Left cardiac atrium (tissue), 4 donors: Measurements from ENCODE around the gene GLIPR2. TPM values are rescaled to one million over a fixed set of nuclear protein-coding genes. Genes with fewer than 3 reads are reported as not detected.

Experiments used
- ATAC-seq, 2 donors: fragments of 200-7000 bp; cut with Tn5 transposase; one replicate each; pipeline ENCODE4 v1.9.1; 2020; ENCODE audit warnings: mild to moderate bottlenecking in 2 of 2, moderate library complexity in 2 of 2
- DNase-seq: peaks from one replicate; pipeline ENCODE4 v3.0.0-alpha.2; 2020
- intact Hi-C, 2 donors: fragments of 100-400 bp; cut with DNase I; formaldehyde crosslinking; loops; one replicate each; pipeline versions ENCODE4 v1.14.1 to v1.15.1; 2022 to 2023
- total RNA-seq, 2 donors: library from RNA; stranded (reverse); fragmentation: NEBNext Ultra II Directional; extraction: Animal tissue kit (Norgen Biotek cat#: 25700); gene quantifications; one replicate each; pipeline ENCODE4 v1.2.1, GENCODE V29; 2021
- donor health status: DM: no; HTN: yes; CAD: no.
- donor health status: DM: no; HTN: yes; CAD: no; lungs with severe emphysema.
- donor health status: DM: yes; HTN: yes; CAD: no.
- donor health status: Dilated cardiomyopathy.

GLIPR2 gene
- total RNA-seq, 2 donors from 2014 or later, result 14.7 to 19.7 TPM

DNA sequence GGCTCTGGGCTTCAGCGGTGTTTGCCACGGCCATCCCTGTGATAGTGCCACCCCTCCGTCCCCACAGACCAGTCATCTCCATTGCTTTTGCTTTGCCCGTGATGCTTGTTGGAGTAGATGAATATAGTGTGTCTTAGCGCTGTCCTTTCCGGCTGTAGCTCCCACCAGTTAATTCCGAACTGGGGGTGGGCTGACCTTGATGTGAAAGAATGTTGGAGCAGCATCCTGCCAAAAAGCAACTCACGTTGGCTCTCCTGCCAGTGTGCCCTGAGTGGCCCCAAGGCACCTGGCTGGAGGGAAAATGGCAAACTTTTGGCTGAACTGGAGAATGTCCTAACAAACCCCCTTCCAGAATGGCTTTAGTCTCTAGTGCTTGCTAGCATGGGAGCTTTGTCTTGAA lies 74.2 kb downstream of the GLIPR2 start:
- intact Hi-C loops, result no loop called here
- no peak for DNase-seq
- no peak for ATAC-seq

DNA sequence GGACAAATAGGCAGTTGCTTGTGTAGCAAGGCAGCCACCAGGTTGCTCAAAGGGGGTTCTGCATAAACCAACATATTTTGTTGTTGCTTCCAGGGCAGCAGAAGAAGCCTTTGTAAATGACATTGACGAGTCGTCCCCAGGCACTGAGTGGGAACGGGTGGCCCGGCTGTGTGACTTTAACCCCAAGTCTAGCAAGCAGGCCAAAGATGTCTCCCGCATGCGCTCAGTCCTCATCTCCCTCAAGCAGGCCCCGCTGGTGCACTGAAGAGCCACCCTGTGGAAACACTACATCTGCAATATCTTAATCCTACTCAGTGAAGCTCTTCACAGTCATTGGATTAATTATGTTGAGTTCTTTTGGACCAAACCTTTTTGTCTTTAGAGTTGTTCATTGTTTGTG lies 75.0 kb downstream of the GLIPR2 start:
- no peak for DNase-seq
- intact Hi-C loops, result no loop called here
- no peak for ATAC-seq

DNA sequence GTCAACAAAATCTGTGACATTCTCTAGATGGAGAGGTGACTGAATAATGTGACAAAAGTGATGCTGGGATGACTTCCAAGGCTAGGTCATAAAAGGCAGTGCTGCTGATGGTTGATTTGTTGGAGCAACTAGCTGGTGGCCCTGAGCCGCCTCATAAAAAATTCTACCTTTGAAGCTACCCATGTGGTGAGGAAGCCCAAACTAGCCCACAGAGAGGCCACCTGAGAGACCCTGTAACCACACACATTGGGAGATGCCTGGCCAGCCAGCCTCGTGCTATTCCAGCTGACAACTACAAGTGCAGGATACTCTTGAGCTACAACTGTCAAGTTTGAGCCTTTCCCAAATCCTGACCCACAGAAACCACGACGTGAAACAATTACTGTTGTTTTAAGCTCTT lies 76.9 kb downstream of the GLIPR2 start:
- no peak for DNase-seq
- intact Hi-C loops, result no loop called here
- ATAC-seq, result no peak

Other genes with a start within 250 kb of the GLIPR2 start
- gene HRCT1, start 230.5 kb upstream of the GLIPR2 start, total RNA-seq, result 1 to 10 TPM; 4.6 to 9.3 TPM
- 10 to 100 TPM in 1 of 2 donors, 1 to 10 TPM in 1; 7.6 to 13.1 TPM for gene SPAAR, start 227.2 kb upstream of the GLIPR2 start, total RNA-seq
- not detected for gene OR2S2, start 178.6 kb upstream of the GLIPR2 start, total RNA-seq
- 1 to 10 TPM; 8.1 to 8.9 TPM for gene RECK, start 99.8 kb upstream of the GLIPR2 start, total RNA-seq
- gene CCIN, start 32.7 kb downstream of the GLIPR2 start, total RNA-seq, result not detected
- gene CLTA, start 54.2 kb downstream of the GLIPR2 start, total RNA-seq, result 10 to 100 TPM; 80.7 to 88.0 TPM
- 10 to 100 TPM; 14.3 to 17.7 TPM for gene GNE, start 121.7 kb downstream of the GLIPR2 start, total RNA-seq